HepG2 (cell line): ENCODE measurements around the gene CNNM3. TPM values are rescaled to one million over a fixed set of nuclear protein-coding genes. Genes with fewer than 3 reads are reported as not detected.
A peak's percentile ranks its signal among the peaks of the same experiment; 100 is the strongest.

Experiments used
- CEBPZ ChIP-seq: IDR thresholded peaks from 2 replicates; pipeline ENCODE4 v1.6.1; 2012; ENCODE audit warnings: low read length, improper control_type of control experiment
- EEA1 ChIP-seq: sonication (generic); formaldehyde crosslinking; IDR thresholded peaks from 2 replicates; pipeline ENCODE4 v1.5.1; 2020; ENCODE audit warnings: mild to moderate bottlenecking, missing genetic modification reagents, borderline replicate concordance
- GMEB1 ChIP-seq: sonication (generic); formaldehyde crosslinking; IDR thresholded peaks from 2 replicates; pipeline ENCODE4 v1.5.1; 2020; ENCODE audit warnings: missing genetic modification reagents, mild to moderate bottlenecking, borderline replicate concordance
- GTF2F1 ChIP-seq: fragments of 150-350 bp; IDR thresholded peaks from 2 replicates; pipeline ENCODE4 v1.6.1; 2014; ENCODE audit warnings: low read length
- LRRFIP1 ChIP-seq: sonication (generic); formaldehyde crosslinking; conservative IDR thresholded peaks from 2 replicates; pipeline ENCODE4 v1.4.0; 2020; ENCODE audit warnings: missing genetic modification reagents
- NBN ChIP-seq: fragments of 450-650 bp; conservative IDR thresholded peaks from 2 replicates; pipeline ENCODE4 v1.6.1; 2017
- PPARG ChIP-seq: conservative IDR thresholded peaks from 2 replicates; pipeline ENCODE4 v1.6.1; 2016; ENCODE audit warnings: missing biosample characterization, missing genetic modification reagents
- SP1 ChIP-seq, 2 experiments: fragments of 450-650 bp in 1 of 2; sonication (generic) in 1 of 2; formaldehyde crosslinking in 1 of 2; IDR thresholded peaks; 2 replicates each; pipeline versions ENCODE4 v1.4.0 to v1.6.1; 2016 to 2020; ENCODE audit warnings: missing genetic modification reagents in 1 of 2
- YY1 ChIP-seq: IDR thresholded peaks from 2 replicates; pipeline ENCODE4 v1.6.1; 2011; ENCODE audit warnings: low read length, low read depth, moderate library complexity, mild to moderate bottlenecking; ENCODE audit not compliant: insufficient read depth, insufficient replicate concordance
- ZFP91 ChIP-seq: sonication (generic); formaldehyde crosslinking; IDR thresholded peaks from 2 replicates; pipeline ENCODE4 v1.9.0; 2022; ENCODE audit warnings: missing genetic modification reagents, mild to moderate bottlenecking, borderline replicate concordance
- ZNF205 ChIP-seq: IDR thresholded peaks from 2 replicates; pipeline ENCODE4 v1.6.1; 2018; ENCODE audit warnings: missing biosample characterization, missing genetic modification reagents
- ZNF207 ChIP-seq: fragments of 450-650 bp; IDR thresholded peaks from 2 replicates; pipeline ENCODE4 v1.6.1; 2016; ENCODE audit warnings: antibody characterized with exemption, borderline replicate concordance
- ZNF557 ChIP-seq: sonication (generic); formaldehyde crosslinking; IDR thresholded peaks from 2 replicates; pipeline ENCODE4 v1.4.0; 2020; ENCODE audit warnings: missing genetic modification reagents
- ZNF570 ChIP-seq: sonication (generic); formaldehyde crosslinking; IDR thresholded peaks from 2 replicates; pipeline ENCODE4 v1.4.0; 2020; ENCODE audit warnings: mild to moderate bottlenecking, missing genetic modification reagents, borderline replicate concordance
- ZNF776 ChIP-seq: sonication (generic); formaldehyde crosslinking; IDR thresholded peaks from 2 replicates; pipeline ENCODE4 v1.4.0; 2020; ENCODE audit warnings: mild to moderate bottlenecking, missing genetic modification reagents
- ZNF790 ChIP-seq: sonication (generic); formaldehyde crosslinking; IDR thresholded peaks from 2 replicates; pipeline ENCODE4 v1.8.0; 2022; ENCODE audit warnings: missing genetic modification reagents, mild to moderate bottlenecking, borderline replicate concordance
- ZNF839 ChIP-seq: sonication (generic); formaldehyde crosslinking; IDR thresholded peaks from 2 replicates; pipeline ENCODE4 v1.4.0; 2020; ENCODE audit warnings: missing genetic modification reagents, mild to moderate bottlenecking, borderline replicate concordance
- polyA plus RNA-seq, 8 experiments: library from polyadenylated mRNA; depleted of rRNA in 3 of 8; stranded (reverse) in 7 of 8; unstranded in 1 of 8; fragments of >200 nt; fragmentation: Illumina TruSeq in 4 of 8; extraction: Trizol in 4 of 8; gene quantifications; 2 replicates each; pipeline versions ENCODE4 v1.2.1 to v1.2.3, GENCODE V29; 2011 to 2016; ENCODE audit warnings: low read depth in 4 of 8, missing spikeins in 1 of 8, mixed read lengths in 1 of 8; ENCODE audit not compliant: insufficient read depth in 1 of 8
- total RNA-seq, 5 experiments: library from RNA; depleted of rRNA; stranded (reverse); fragments of >200 nt; fragmentation: Illumina TruSeq; extraction: Trizol; gene quantifications; 2 replicates each; pipeline ENCODE4 v1.2.3, GENCODE V29; 2016; ENCODE audit warnings: low read depth in 1 of 5
- TF ChIP-seq, protein P1 (sequence below): fragments of 450-650 bp; IDR thresholded peaks from 2 replicates; pipeline ENCODE4 v1.6.1; 2016

Gene CNNM3
- total and polyA plus RNA-seq, 2 of the 13 experiments (the other 11 are each of a cell fraction or from before 2014, with no cell fraction given): 21.2 to 27.9 TPM

- TF ChIP-seq GMEB1 (CRISPR knock-in tag): peak; percentile 70
- TF ChIP-seq EEA1 (CRISPR knock-in tag): no peak
- peak; percentile 95 for TF ChIP-seq ZNF557 (CRISPR knock-in tag)
- TF ChIP-seq ZNF205: peak; percentile 92
- peak; percentile 94 for TF ChIP-seq ZFP91 (CRISPR knock-in tag)
- no peak for TF ChIP-seq ZNF790
- TF ChIP-seq ZNF207: no peak
- TF ChIP-seq SP1 (IDR thresholded peaks at IDR 0.05): no peak
- TF ChIP-seq SP1 (CRISPR knock-in tag; IDR thresholded peaks at IDR 0.05): peak; percentile 76
- no peak for TF ChIP-seq LRRFIP1 (CRISPR knock-in tag)
- peak; percentile 62; the same call in 1 of the 2 replicates for TF ChIP-seq GTF2F1
- TF ChIP-seq ZNF776: no peak
- peak; percentile 44 for TF ChIP-seq YY1
- no peak for TF ChIP-seq CEBPZ
- peak; percentile 81; the same call in 1 of the 2 replicates for TF ChIP-seq PPARG (CRISPR knock-in tag)
- TF ChIP-seq ZNF839: no peak; the same call in 1 of the 2 replicates
- no peak for TF ChIP-seq ZNF570 (CRISPR knock-in tag)
- no peak for TF ChIP-seq NBN
- TF ChIP-seq, protein P1, sequence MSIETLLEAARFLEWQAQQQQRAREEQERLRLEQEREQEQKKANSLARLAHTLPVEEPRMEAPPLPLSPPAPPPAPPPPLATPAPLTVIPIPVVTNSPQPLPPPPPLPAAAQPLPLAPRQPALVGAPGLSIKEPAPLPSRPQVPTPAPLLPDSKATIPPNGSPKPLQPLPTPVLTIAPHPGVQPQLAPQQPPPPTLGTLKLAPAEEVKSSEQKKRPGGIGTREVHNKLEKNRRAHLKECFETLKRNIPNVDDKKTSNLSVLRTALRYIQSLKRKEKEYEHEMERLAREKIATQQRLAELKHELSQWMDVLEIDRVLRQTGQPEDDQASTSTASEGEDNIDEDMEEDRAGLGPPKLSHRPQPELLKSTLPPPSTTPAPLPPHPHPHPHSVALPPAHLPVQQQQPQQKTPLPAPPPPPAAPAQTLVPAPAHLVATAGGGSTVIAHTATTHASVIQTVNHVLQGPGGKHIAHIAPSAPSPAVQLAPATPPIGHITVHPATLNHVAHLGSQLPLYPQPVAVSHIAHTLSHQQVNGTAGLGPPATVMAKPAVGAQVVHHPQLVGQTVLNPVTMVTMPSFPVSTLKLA: no peak
These were observed 3.2 kb downstream of the CNNM3 start (continued) for GRCh38 chr2:96819128-96819875.
